GM18951 (cell line): ENCODE data around the gene PHACTR3.
"Not testable (repeated sequence)": the region's sequence is repeated elsewhere in the genome, so short reads cannot be mapped to it uniquely, and the experiment has no call there.

Source experiments
- POLR2A ChIP-seq: IDR thresholded peaks from 4 replicates; pipeline ENCODE4 v1.6.1; 2011; ENCODE audit warnings: mild to moderate bottlenecking; ENCODE audit not compliant: insufficient read length, insufficient read depth; ENCODE audit errors: extremely low read depth
- in situ Hi-C: fragments of 300-500 bp; cut with MboI; formaldehyde crosslinking; loops from one replicate; pipeline ENCODE4 v1.12.0; 2022; ENCODE audit warnings: low sequenced_read_pairs, mixed read lengths, inconsistent platforms; ENCODE audit not compliant: unreplicated experiment

Gene PHACTR3

GRCh38 chr20:59831024-59831915 lies 226.9 kb downstream of the PHACTR3 start:
- TF ChIP-seq POLR2A: no peak
- in situ Hi-C loops: no loop called here

GRCh38 chr20:59831916-59832270 lies 227.6 kb downstream of the PHACTR3 start:
- TF ChIP-seq POLR2A: no peak
- in situ Hi-C loops: no loop called here

- TF ChIP-seq POLR2A: no peak
- in situ Hi-C loops: no loop called here
These were observed 228.3 kb downstream of the PHACTR3 start for GRCh38 chr20:59832406-59833363.

- TF ChIP-seq POLR2A: no peak
- in situ Hi-C loops: no loop called here
These were observed 230.7 kb downstream of the PHACTR3 start for GRCh38 chr20:59835057-59835447.

- in situ Hi-C loops: no loop called here
- TF ChIP-seq POLR2A: no peak
These were observed 231.4 kb downstream of the PHACTR3 start for GRCh38 chr20:59835448-59836395.

GRCh38 chr20:59836767-59837166 lies 232.4 kb downstream of the PHACTR3 start:
- TF ChIP-seq POLR2A: no peak
- in situ Hi-C loops: no loop called here

GRCh38 chr20:59837623-59838394 lies 233.5 kb downstream of the PHACTR3 start:
- TF ChIP-seq POLR2A: no peak
- in situ Hi-C loops: no loop called here

- in situ Hi-C loops: no loop called here
- no peak for TF ChIP-seq POLR2A
These were observed 235.1 kb downstream of the PHACTR3 start for GRCh38 chr20:59839400-59839799.

- TF ChIP-seq POLR2A: no peak
- in situ Hi-C loops: no loop called here
These were observed 241.1 kb downstream of the PHACTR3 start for GRCh38 chr20:59845472-59845871.

GRCh38 chr20:59848182-59848581 lies 243.8 kb downstream of the PHACTR3 start:
- in situ Hi-C loops: no loop called here
- no peak for TF ChIP-seq POLR2A

GRCh38 chr20:59850018-59850641 lies 245.8 kb downstream of the PHACTR3 start:
- in situ Hi-C loops: no loop called here
- TF ChIP-seq POLR2A: no peak

- in situ Hi-C loops: not testable (repeated sequence)
These were observed 252.2 kb downstream of the PHACTR3 start for GRCh38 chr20:59856526-59856925.

GRCh38 chr20:59856941-59857340 lies 252.6 kb downstream of the PHACTR3 start:
- in situ Hi-C loops: not testable (repeated sequence)
